OCI-LY7 (cell line): ENCODE data around the gene ZNF600. TPM values are rescaled to one million over a fixed set of nuclear protein-coding genes. Genes with fewer than 3 reads are reported as not detected.
"Not testable (repeated sequence)": the region's sequence is repeated elsewhere in the genome, so short reads cannot be mapped to it uniquely, and the experiment has no call there.

ENCODE experiments used
- BruUV-seq: library from RNA; stranded (reverse); fragments of 400-500 nt; replicated peaks from 2 replicates; lab custom pipeline; 2021; lab: Mats Ljungman, UMichigan
- CTCF ChIA-PET: fragments of 300-600 bp; sonication (Branson Sonifier 250); formaldehyde crosslinking; loops from one replicate; lab custom pipeline; 2022; ENCODE audit warnings: antibody characterized with exemption; ENCODE audit not compliant: unreplicated experiment; lab: Charles Lee
- POLR2A ChIA-PET: fragments of 300-600 bp; sonication (Branson Sonifier 250); formaldehyde crosslinking; loops from one replicate; lab custom pipeline; 2022; ENCODE audit warnings: antibody characterized with exemption; lab: Charles Lee
- DNase-seq: peaks from one replicate; pipeline ENCODE4 v3.0.0-alpha.2; 2015; ENCODE audit warnings: low spot score
- H2AFZ ChIP-seq: fragments of 200-600 bp; sonication (generic), shearing (Covaris generic); 2 replicates; pipeline ENCODE4 v1.6.1; 2014; ENCODE audit warnings: mild to moderate bottlenecking, antibody characterized with exemption, low read length, moderate library complexity
- H3K27ac ChIP-seq: fragments of 200-600 bp; sonication (generic); 2 replicates; pipeline ENCODE4 v1.5.1; 2014; ENCODE audit warnings: mixed run types, low read depth, mild to moderate bottlenecking, moderate library complexity, low read length, inconsistent platforms; ENCODE audit not compliant: poor library complexity, severe bottlenecking
- H3K36me3 ChIP-seq: fragments of 200-600 bp; sonication (generic); 2 replicates; pipeline ENCODE4 v1.6.1; 2014; ENCODE audit warnings: mild to moderate bottlenecking, antibody characterized with exemption, low read length, moderate library complexity, mixed read lengths; ENCODE audit not compliant: insufficient read depth
- H3K4me1 ChIP-seq: fragments of 200-600 bp; sonication (generic); 2 replicates; pipeline ENCODE4 v1.5.1; 2014; ENCODE audit warnings: mild to moderate bottlenecking, low read length; ENCODE audit not compliant: insufficient read depth, poor library complexity, severe bottlenecking
- H3K4me2 ChIP-seq: fragments of 200-600 bp; sonication (generic); 2 replicates; pipeline ENCODE4 v1.6.1; 2014; ENCODE audit warnings: mild to moderate bottlenecking, low read length
- H3K4me3 ChIP-seq: fragments of 200-600 bp; sonication (generic); 2 replicates; pipeline ENCODE4 v1.5.1; 2014; ENCODE audit warnings: mild to moderate bottlenecking, low read depth, low read length; ENCODE audit not compliant: poor library complexity, severe bottlenecking
- H3K79me2 ChIP-seq: fragments of 200-600 bp; sonication (generic); 2 replicates; pipeline ENCODE4 v1.6.1; 2016; ENCODE audit warnings: low read depth, mild to moderate bottlenecking, low read length, moderate library complexity, mixed read lengths; ENCODE audit not compliant: insufficient read depth
- H3K9me2 ChIP-seq: fragments of 200-600 bp; sonication (generic); 2 replicates; pipeline ENCODE4 v1.6.1; 2016; ENCODE audit warnings: mild to moderate bottlenecking, low read length, mixed read lengths; ENCODE audit not compliant: insufficient read depth
- H3K9me3 ChIP-seq: fragments of 200-600 bp; sonication (generic); 2 replicates; pipeline ENCODE4 v1.6.1; 2014; ENCODE audit warnings: mild to moderate bottlenecking, mixed run types, low read length, mixed read lengths
- H4K20me1 ChIP-seq: fragments of 200-600 bp; sonication (generic); 2 replicates; pipeline ENCODE4 v1.6.1; 2014; ENCODE audit warnings: mild to moderate bottlenecking, antibody characterized with exemption, low read length, moderate library complexity, mixed read lengths; ENCODE audit not compliant: insufficient read depth
- EZH2phosphoT487 ChIP-seq: fragments of 200-600 bp; sonication (generic); IDR thresholded peaks from 2 replicates; pipeline ENCODE4 v1.6.1; 2018; ENCODE audit warnings: low read depth, borderline replicate concordance, mild to moderate bottlenecking, mixed run types, antibody characterized with exemption, low read length, moderate library complexity, mixed read lengths
- intact Hi-C: fragments of 100-400 bp; cut with micrococcal nuclease; formaldehyde crosslinking; loops from one replicate; pipeline ENCODE4 v1.10.0; 2022; ENCODE audit not compliant: unreplicated experiment
- total RNA-seq, 2 experiments: library from RNA; depleted of rRNA in 1 of 2; stranded (reverse); fragments of >200 nt in 1 of 2; shearing (Covaris generic) in 1 of 2; gene quantifications; 2 replicates each; pipeline ENCODE4 v1.2.3, GENCODE V29; 2014 to 2022
- TF ChIP-seq, protein P1 (sequence below): fragments of 200-600 bp; sonication (generic); conservative IDR thresholded peaks from 2 replicates; pipeline ENCODE4 v1.5.1; 2014; ENCODE audit warnings: mild to moderate bottlenecking, antibody characterized with exemption, low read length, moderate library complexity, mixed read lengths

Gene ZNF600
- total RNA-seq, 2 experiments from 2014 or later, result 4.6 to 8.5 TPM

GRCh38 chr19:52742516-52742915 is 44.1 kb downstream of the ZNF600 start:
- H3K36me3 ChIP-seq, result no peaks in the 10 kb centered on the region
- CTCF ChIA-PET, result no interaction called here
- BruUV-seq, result no TSS peak
- no peak overlapping the region for H3K4me2 ChIP-seq
- no peak overlapping the region for H3K4me3 ChIP-seq
- DNase-seq, result no peak
- no peaks in the 10 kb centered on the region for H3K4me1 ChIP-seq
- no peaks in the 10 kb centered on the region for H3K79me2 ChIP-seq
- no peaks in the 10 kb centered on the region for H3K9me3 ChIP-seq
- H3K27ac ChIP-seq, result no peak overlapping the region
- intact Hi-C loops, result loop anchor here (10.0 kb wide), 1 partner anchor 498 kb away; no protein-coding TSS in a partner anchor
- H4K20me1 ChIP-seq, result no peaks in the 10 kb centered on the region
- no peaks in the 10 kb centered on the region for H3K9me2 ChIP-seq
- H2AFZ ChIP-seq, result no peak overlapping the region
- POLR2A ChIA-PET, result no interaction called here
- no peak for TF ChIP-seq EZH2phosphoT487
- TF ChIP-seq, protein P1, sequence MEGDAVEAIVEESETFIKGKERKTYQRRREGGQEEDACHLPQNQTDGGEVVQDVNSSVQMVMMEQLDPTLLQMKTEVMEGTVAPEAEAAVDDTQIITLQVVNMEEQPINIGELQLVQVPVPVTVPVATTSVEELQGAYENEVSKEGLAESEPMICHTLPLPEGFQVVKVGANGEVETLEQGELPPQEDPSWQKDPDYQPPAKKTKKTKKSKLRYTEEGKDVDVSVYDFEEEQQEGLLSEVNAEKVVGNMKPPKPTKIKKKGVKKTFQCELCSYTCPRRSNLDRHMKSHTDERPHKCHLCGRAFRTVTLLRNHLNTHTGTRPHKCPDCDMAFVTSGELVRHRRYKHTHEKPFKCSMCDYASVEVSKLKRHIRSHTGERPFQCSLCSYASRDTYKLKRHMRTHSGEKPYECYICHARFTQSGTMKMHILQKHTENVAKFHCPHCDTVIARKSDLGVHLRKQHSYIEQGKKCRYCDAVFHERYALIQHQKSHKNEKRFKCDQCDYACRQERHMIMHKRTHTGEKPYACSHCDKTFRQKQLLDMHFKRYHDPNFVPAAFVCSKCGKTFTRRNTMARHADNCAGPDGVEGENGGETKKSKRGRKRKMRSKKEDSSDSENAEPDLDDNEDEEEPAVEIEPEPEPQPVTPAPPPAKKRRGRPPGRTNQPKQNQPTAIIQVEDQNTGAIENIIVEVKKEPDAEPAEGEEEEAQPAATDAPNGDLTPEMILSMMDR, result no peak

GRCh38 chr19:52741951-52742485 is 44.6 kb downstream of the ZNF600 start:
- no peak overlapping the region for H3K4me2 ChIP-seq
- no peak overlapping the region for H3K27ac ChIP-seq
- no peak for DNase-seq
- H2AFZ ChIP-seq, result no peak overlapping the region
- no peaks in the 10 kb centered on the region for H3K79me2 ChIP-seq
- no peak overlapping the region for H3K4me3 ChIP-seq
- H3K36me3 ChIP-seq, result no peaks in the 10 kb centered on the region
- intact Hi-C loops, result loop anchor here (10.0 kb wide), 1 partner anchor 497 kb away; no protein-coding TSS in a partner anchor
- H3K9me3 ChIP-seq, result no peaks in the 10 kb centered on the region
- no peaks in the 10 kb centered on the region for H3K9me2 ChIP-seq
- no peaks in the 10 kb centered on the region for H4K20me1 ChIP-seq
- POLR2A ChIA-PET, result no interaction called here
- TF ChIP-seq, protein P1, result no peak
- TF ChIP-seq EZH2phosphoT487, result no peak
- no peaks in the 10 kb centered on the region for H3K4me1 ChIP-seq
- no TSS peak for BruUV-seq
- CTCF ChIA-PET, result no interaction called here

- H4K20me1 ChIP-seq, POLR2A ChIA-PET, H3K4me2 ChIP-seq, CTCF ChIA-PET, H3K4me3 ChIP-seq, H3K79me2 ChIP-seq, H3K9me3 ChIP-seq, BruUV-seq, DNase-seq, H3K27ac ChIP-seq, H3K9me2 ChIP-seq, H3K4me1 ChIP-seq, H2AFZ ChIP-seq, H3K36me3 ChIP-seq: not testable (repeated sequence)
- intact Hi-C loops, result loop anchor here (10.0 kb wide), 1 partner anchor 497 kb away; no protein-coding TSS in a partner anchor
Measured at GRCh38 chr19:52741371-52741770, 45.2 kb downstream of the ZNF600 start.
